B cell (primary cell): Measurements from ENCODE around the gene PRKG2.

Experiments
- EZH2 ChIP-seq: IDR thresholded peaks from 2 replicates; pipeline ENCODE4 v1.6.1; 2012; ENCODE audit warnings: borderline replicate concordance, low read depth, mild to moderate bottlenecking, moderate library complexity, low read length; ENCODE audit not compliant: insufficient read depth, poor library complexity, severe bottlenecking
- TF ChIP-seq, protein P1 (sequence below): fragments of 200-600 bp; IDR thresholded peaks from one replicate; pipeline ENCODE4 v1.8.0; 2022; ENCODE audit warnings: antibody characterized with exemption, mild to moderate bottlenecking

DNA sequence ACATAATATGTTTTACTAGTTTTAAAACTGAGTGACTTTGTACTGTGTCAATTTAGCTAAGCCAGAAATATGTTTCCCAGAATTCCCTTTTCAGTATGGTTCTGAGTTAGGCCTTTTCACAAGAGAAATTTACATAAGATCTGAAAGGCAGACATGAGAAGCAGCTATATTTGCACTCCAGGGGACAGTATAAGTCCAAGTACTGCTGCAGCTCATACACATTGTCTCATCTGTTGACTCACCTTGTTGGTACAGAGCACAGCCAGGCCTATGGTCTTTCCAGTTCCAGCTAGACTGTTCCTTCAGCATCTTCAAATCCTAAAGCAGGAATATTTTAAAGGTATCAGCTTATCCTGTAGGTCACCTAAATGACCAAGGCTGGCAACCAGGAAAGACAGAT, 131.0 kb downstream of the PRKG2 start:
- TF ChIP-seq, protein P1, sequence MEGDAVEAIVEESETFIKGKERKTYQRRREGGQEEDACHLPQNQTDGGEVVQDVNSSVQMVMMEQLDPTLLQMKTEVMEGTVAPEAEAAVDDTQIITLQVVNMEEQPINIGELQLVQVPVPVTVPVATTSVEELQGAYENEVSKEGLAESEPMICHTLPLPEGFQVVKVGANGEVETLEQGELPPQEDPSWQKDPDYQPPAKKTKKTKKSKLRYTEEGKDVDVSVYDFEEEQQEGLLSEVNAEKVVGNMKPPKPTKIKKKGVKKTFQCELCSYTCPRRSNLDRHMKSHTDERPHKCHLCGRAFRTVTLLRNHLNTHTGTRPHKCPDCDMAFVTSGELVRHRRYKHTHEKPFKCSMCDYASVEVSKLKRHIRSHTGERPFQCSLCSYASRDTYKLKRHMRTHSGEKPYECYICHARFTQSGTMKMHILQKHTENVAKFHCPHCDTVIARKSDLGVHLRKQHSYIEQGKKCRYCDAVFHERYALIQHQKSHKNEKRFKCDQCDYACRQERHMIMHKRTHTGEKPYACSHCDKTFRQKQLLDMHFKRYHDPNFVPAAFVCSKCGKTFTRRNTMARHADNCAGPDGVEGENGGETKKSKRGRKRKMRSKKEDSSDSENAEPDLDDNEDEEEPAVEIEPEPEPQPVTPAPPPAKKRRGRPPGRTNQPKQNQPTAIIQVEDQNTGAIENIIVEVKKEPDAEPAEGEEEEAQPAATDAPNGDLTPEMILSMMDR, result no peak
- no peak for TF ChIP-seq EZH2
